HepG2 (cell line): Measurements from ENCODE around the gene HOXB4. TPM values are rescaled to one million over a fixed set of nuclear protein-coding genes. Genes with fewer than 3 reads are reported as not detected.

ENCODE experiments used
- ATAC-seq: fragments of 200-7000 bp; cut with Tn5 transposase; 3 replicates; pipeline ENCODE4 v1.9.1; 2020; ENCODE audit warnings: mild to moderate bottlenecking, moderate library complexity
- BruUV-seq: library from RNA; stranded (reverse); fragments of 400-500 nt; replicated peaks from 2 replicates; lab custom pipeline; 2021; lab: Mats Ljungman, UMichigan
- CTCF ChIA-PET: fragments of 300-600 bp; formaldehyde crosslinking; extraction: SDS; loops from one replicate; lab custom pipeline; 2021; ENCODE audit warnings: low total read pairs, inconsistent platforms, low intra/inter-chr PET ratio; lab: Yijun Ruan, JAX
- POLR2A ChIA-PET: fragments of 350-600 bp; sonication (Branson Sonifier 250); formaldehyde crosslinking; loops from one replicate; lab custom pipeline; 2020; ENCODE audit warnings: antibody characterized with exemption, inconsistent platforms; lab: Yijun Ruan, JAX
- DNase-seq: peaks from one replicate; pipeline ENCODE4 v3.0.0-alpha.2; 2015; ENCODE audit warnings: low spot score
- FAIRE-seq: peaks from 3 replicates; lab custom pipeline; 2011; peaks lifted over from hg19 to GRCh38; lab: Jason Lieb, UNC
- H2AFZ ChIP-seq: one replicate; pipeline ENCODE4 v1.6.1; 2011; ENCODE audit warnings: low read length, inconsistent platforms
- H3K27ac ChIP-seq: fragments of 300-600 bp; 3 replicates; pipeline ENCODE4 v1.8.0; 2011; ENCODE audit warnings: mixed run types, mild to moderate bottlenecking, mixed read lengths, low read length, inconsistent platforms; ENCODE audit not compliant: insufficient read depth; ENCODE audit errors: extremely low read length
- H3K27me3 ChIP-seq, 2 experiments: fragments of 200-600 bp in 1 of 2; 2 replicates in 1 of 2; 3 replicates in 1 of 2; pipeline versions ENCODE4 v1.6.0 to v1.8.0; 2011; ENCODE audit warnings: low read length in 2 of 2, mild to moderate bottlenecking in 2 of 2, moderate library complexity in 2 of 2, inconsistent platforms in 1 of 2; ENCODE audit not compliant: insufficient read depth in 2 of 2, control insufficient read depth in 1 of 2
- H3K36me3 ChIP-seq, 2 experiments: fragments of 200-600 bp in 1 of 2; replicated peaks in 1 of 2; 2 replicates in 1 of 2; 3 replicates in 1 of 2; pipeline versions ENCODE4 v1.5.1 to v1.8.0; 2011; ENCODE audit warnings: low read length in 2 of 2, inconsistent platforms in 1 of 2; ENCODE audit not compliant: insufficient read depth in 2 of 2, control insufficient read depth in 1 of 2
- H3K4me1 ChIP-seq: 2 replicates; pipeline ENCODE4 v1.5.1; 2012; ENCODE audit warnings: low read length, inconsistent platforms; ENCODE audit not compliant: insufficient read depth
- H3K4me2 ChIP-seq: 2 replicates; pipeline ENCODE4 v1.6.0; 2011; ENCODE audit warnings: low read depth, low read length, inconsistent platforms
- H3K4me3 ChIP-seq, 3 experiments: fragments of 200-600 bp in 1 of 3; sonication (generic), shearing (Covaris generic) in 1 of 3; replicated peaks in 1 of 3; 2 replicates each; pipeline ENCODE4 v1.5.1; 2011 to 2016; ENCODE audit warnings: low read length in 3 of 3, inconsistent platforms in 2 of 3, low read depth in 2 of 3, mild to moderate bottlenecking in 2 of 3, control low read depth in 1 of 3, mixed read lengths in 1 of 3; ENCODE audit not compliant: insufficient read depth in 1 of 3
- H3K79me2 ChIP-seq: one replicate; pipeline ENCODE4 v1.6.1; 2011; ENCODE audit warnings: low read length, inconsistent platforms; ENCODE audit not compliant: insufficient read depth
- H3K9ac ChIP-seq: 2 replicates; pipeline ENCODE4 v1.6.0; 2011; ENCODE audit warnings: mild to moderate bottlenecking, low read depth, low read length, inconsistent platforms; ENCODE audit not compliant: insufficient read depth
- H3K9me3 ChIP-seq: 2 replicates; pipeline ENCODE4 v1.5.1; 2012; ENCODE audit warnings: mild to moderate bottlenecking, low read length
- H4K20me1 ChIP-seq: 2 replicates; pipeline ENCODE4 v1.6.0; 2011; ENCODE audit warnings: inconsistent platforms, mild to moderate bottlenecking, low read length, moderate library complexity; ENCODE audit not compliant: insufficient read depth
- EZH2 ChIP-seq: conservative IDR thresholded peaks from 2 replicates; pipeline ENCODE4 v1.6.1; 2012; ENCODE audit warnings: mild to moderate bottlenecking, low read depth, low read length, moderate library complexity
- SNAPC2 ChIP-seq: sonication (generic); formaldehyde crosslinking; IDR thresholded peaks from 2 replicates; pipeline ENCODE4 v1.8.1; 2022; ENCODE audit warnings: mild to moderate bottlenecking, missing genetic modification reagents
- WGBS: methylation state at CpG from one replicate; pipeline ENCODE4 v1.1.6; 2017; ENCODE audit warnings: low lambda C conversion rate; 5-methylcytosine and 5-hydroxymethylcytosine counted together
- in situ Hi-C: cut with HindIII; loops from 2 replicates; pipeline ENCODE4 v1.10.0; 2017; ENCODE audit warnings: low pct_unique_long_range_greater_than_20kb; ENCODE audit not compliant: extremely low pct_ligation_motif_present
- intact Hi-C: fragments of 100-400 bp; cut with micrococcal nuclease; formaldehyde crosslinking; loops from one replicate; pipeline ENCODE4 v1.10.0; 2022; ENCODE audit not compliant: unreplicated experiment
- polyA plus RNA-seq, 8 experiments: library from polyadenylated mRNA; depleted of rRNA in 3 of 8; stranded (reverse) in 7 of 8; unstranded in 1 of 8; fragments of >200 nt; fragmentation: Illumina TruSeq in 4 of 8; extraction: Trizol in 4 of 8; gene quantifications; 2 replicates each; pipeline versions ENCODE4 v1.2.1 to v1.2.3, GENCODE V29; 2011 to 2016; ENCODE audit warnings: low read depth in 4 of 8, missing spikeins in 1 of 8, mixed read lengths in 1 of 8; ENCODE audit not compliant: insufficient read depth in 1 of 8
- total RNA-seq, 5 experiments: library from RNA; depleted of rRNA; stranded (reverse); fragments of >200 nt; fragmentation: Illumina TruSeq; extraction: Trizol; gene quantifications; 2 replicates each; pipeline ENCODE4 v1.2.3, GENCODE V29; 2016; ENCODE audit warnings: low read depth in 1 of 5
- TF ChIP-seq, protein P1 (sequence below): sonication (generic); formaldehyde crosslinking; IDR thresholded peaks from 2 replicates; pipeline ENCODE4 v1.8.0; 2022; ENCODE audit warnings: missing genetic modification reagents, mild to moderate bottlenecking, borderline replicate concordance

The HOXB4 gene
- total and polyA plus RNA-seq, 2 of the 13 experiments (the other 11 are each of a cell fraction or from before 2014, with no cell fraction given) = not detected

DNA sequence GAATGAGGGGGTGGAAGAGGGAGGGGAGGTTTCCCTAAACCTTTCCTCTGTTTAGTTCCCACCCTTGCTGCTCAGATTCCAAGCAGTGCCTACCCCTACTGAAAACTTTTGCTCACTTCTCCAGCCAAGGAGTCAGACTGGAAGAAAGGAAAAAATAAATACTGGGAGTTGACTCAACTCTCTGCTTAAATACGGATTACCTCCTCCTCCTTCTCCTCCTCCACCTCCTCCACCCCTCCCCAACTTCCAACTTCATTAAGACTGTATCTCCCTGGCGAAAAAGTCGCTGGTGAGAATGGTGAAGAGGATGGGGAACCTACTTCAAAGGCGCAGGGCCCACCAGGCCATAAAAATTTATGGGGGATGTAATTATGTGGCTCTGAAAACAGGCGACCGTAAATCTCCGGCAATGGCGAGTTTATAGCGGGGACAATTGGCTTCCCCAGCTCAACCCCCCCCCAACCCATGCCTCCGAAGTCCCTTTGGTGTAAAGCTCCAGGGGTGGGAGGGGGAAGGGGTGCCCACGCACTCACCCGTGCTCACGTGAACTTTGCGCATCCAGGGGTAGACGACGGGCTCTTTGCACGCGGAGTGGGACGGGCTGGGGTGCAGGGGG lies 712 bp downstream of the HOXB4 start:
- no peak for ATAC-seq

DNA sequence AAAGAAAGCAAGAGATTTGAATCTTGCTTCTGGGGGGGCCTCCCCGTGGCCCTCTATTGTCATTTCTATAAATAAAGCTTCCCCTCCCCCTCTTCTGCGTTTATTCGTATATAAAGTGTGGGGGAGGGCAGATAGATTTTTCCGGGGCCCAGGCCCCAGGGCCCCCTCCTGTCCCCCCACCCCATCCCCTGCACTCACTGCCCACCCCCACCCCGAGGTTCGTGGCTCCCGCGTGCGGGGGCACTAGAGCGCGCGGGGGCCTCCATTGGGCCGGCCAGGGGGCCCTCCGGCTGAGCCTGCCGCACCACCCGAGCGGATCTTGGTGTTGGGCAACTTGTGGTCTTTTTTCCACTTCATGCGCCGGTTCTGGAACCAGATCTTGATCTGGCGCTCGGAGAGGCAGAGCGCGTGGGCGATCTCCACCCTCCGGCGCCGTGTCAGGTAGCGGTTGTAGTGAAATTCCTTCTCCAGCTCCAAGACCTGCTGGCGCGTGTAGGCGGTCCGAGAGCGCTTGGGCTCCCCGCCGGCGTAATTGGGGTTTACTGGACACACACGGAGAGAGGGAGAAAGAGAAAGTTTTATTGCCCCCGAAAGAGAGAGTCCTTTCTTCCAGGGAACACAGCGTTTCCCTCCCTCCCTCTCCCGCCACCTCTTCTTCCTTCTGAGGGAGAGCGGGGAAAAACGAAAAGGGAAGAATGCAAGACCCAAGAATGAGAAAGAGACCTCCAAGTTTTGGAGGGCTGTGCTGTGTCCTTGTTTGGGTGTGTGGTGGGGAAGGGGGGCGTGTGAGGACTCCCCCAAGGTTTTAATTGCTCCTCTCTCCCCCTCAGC lies 1.5 kb downstream of the HOXB4 start:
- TF ChIP-seq, protein P1, sequence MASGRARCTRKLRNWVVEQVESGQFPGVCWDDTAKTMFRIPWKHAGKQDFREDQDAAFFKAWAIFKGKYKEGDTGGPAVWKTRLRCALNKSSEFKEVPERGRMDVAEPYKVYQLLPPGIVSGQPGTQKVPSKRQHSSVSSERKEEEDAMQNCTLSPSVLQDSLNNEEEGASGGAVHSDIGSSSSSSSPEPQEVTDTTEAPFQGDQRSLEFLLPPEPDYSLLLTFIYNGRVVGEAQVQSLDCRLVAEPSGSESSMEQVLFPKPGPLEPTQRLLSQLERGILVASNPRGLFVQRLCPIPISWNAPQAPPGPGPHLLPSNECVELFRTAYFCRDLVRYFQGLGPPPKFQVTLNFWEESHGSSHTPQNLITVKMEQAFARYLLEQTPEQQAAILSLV (CRISPR knock-in tag) = no peak
- Histone ChIP-seq H3K4me1 (no peaks in the 10 kb centered on the region), H3K79me2 (no peaks in the 10 kb centered on the region), H3K9me3 (no peaks in the 10 kb centered on the region), H4K20me1 (no peaks in the 10 kb centered on the region; the same call in 1 of the 2 replicates), H3K9ac (no peak overlapping the region), H3K4me3 (no peak overlapping the region), H3K27ac (no peak overlapping the region), H3K4me2 (no peak overlapping the region), H3K36me3 (no peaks in the 10 kb centered on the region), H3K27me3 (peaks cover 35 to 89% of the 10 kb centered on the region in 2 experiments), H2AFZ (no peak overlapping the region)
- in situ Hi-C loops (no loop called here), intact Hi-C loops (no loop called here)
- BruUV-seq = no TSS peak
- POLR2A ChIA-PET = no interaction called here
- FAIRE-seq (no peak), ATAC-seq (no peak), DNase-seq (no peak)
- CTCF ChIA-PET = no interaction called here
- WGBS = 26% methylated on average over 43 of the region's 43 CpGs

More for the DNA sequence above, 712 bp downstream of the HOXB4 start:
- FAIRE-seq (no peak), DNase-seq (no peak)
- no peak overlapping the region for H2AFZ ChIP-seq
- CTCF ChIA-PET = no interaction called here
- intact Hi-C loops (no loop called here), in situ Hi-C loops (no loop called here)
- no peaks in the 10 kb centered on the region for H3K4me1 ChIP-seq
- no peaks in the 10 kb centered on the region for H3K9me3 ChIP-seq
- 14% methylated on average over 9 of the region's 19 CpGs for WGBS
- POLR2A ChIA-PET = no interaction called here
- no peak overlapping the region for H3K27ac ChIP-seq
- H4K20me1 ChIP-seq = no peaks in the 10 kb centered on the region; the same call in 1 of the 2 replicates
- TF ChIP-seq SNAPC2 (CRISPR knock-in tag) (no peak), EZH2 (0 out of 2 replicates have a peak, but pooled peaks have one; percentile 72)
- H3K4me3 ChIP-seq = no peak overlapping the region
- H3K79me2 ChIP-seq = no peaks in the 10 kb centered on the region
- no TSS peak for BruUV-seq
- no peaks in the 10 kb centered on the region for H3K36me3 ChIP-seq
- H3K4me2 ChIP-seq = no peak overlapping the region
- H3K9ac ChIP-seq = no peak overlapping the region
- peaks cover 36 to 89% of the 10 kb centered on the region in 2 experiments for H3K27me3 ChIP-seq
